Transverse colon (tissue), 4 donors: ENCODE measurements around the gene FGGY. TPM values are rescaled to one million over a fixed set of nuclear protein-coding genes. Genes with fewer than 3 reads are reported as not detected.
A peak's percentile ranks its signal among the peaks of the same experiment; 100 is the strongest.

Experiments
- DNase-seq: peaks from one replicate; pipeline ENCODE4 v3.0.0-alpha.2; 2019
- H3K27ac ChIP-seq, 4 donors: fragments of 200-600 bp; sonication (generic); 2 replicates each; pipeline ENCODE4 v1.5.1; 2016 to 2018; ENCODE audit warnings: inconsistent platforms in 4 of 4
- H3K27me3 ChIP-seq: fragments of 200-600 bp; sonication (generic); 2 replicates; pipeline ENCODE4 v1.5.1; 2017; ENCODE audit warnings: inconsistent platforms
- H3K36me3 ChIP-seq, 4 donors: fragments of 200-600 bp; sonication (generic); 2 replicates each; pipeline ENCODE4 v1.5.1; 2017 to 2019; ENCODE audit warnings: inconsistent platforms in 4 of 4
- H3K4me1 ChIP-seq, 4 donors: fragments of 200-600 bp; sonication (generic); 2 replicates each; pipeline ENCODE4 v1.5.1; 2017 to 2020; ENCODE audit warnings: inconsistent platforms in 4 of 4
- H3K4me3 ChIP-seq, 4 donors: fragments of 200-600 bp; sonication (generic); 1 replicate in 1 of 4; 2 replicates in 3 of 4; pipeline versions ENCODE4 v1.5.1 to v1.6.1; 2017 to 2019; ENCODE audit warnings: inconsistent platforms in 4 of 4
- H3K9me3 ChIP-seq, 2 donors: fragments of 200-600 bp; sonication (generic); 2 replicates each; pipeline ENCODE4 v1.5.1; 2017 to 2019; ENCODE audit warnings: inconsistent platforms in 2 of 2
- CTCF ChIP-seq, 5 experiments: fragments of 200-600 bp in 3 of 5; fragments of 450-650 bp in 2 of 5; sonication (generic) in 3 of 5; IDR thresholded peaks; 1 replicate in 2 of 5; 2 replicates in 3 of 5; pipeline ENCODE4 v1.5.1; 2016 to 2017; ENCODE audit warnings: antibody characterized with exemption in 5 of 5, inconsistent platforms in 3 of 5, mild to moderate bottlenecking in 2 of 5, moderate library complexity in 1 of 5
- EP300 ChIP-seq: sonication (generic); formaldehyde crosslinking; IDR thresholded peaks from one replicate; pipeline ENCODE4 v1.6.1; 2017; ENCODE audit warnings: antibody characterized with exemption, low read depth
- POLR2A ChIP-seq: fragments of 450-650 bp; IDR thresholded peaks from one replicate; pipeline ENCODE4 v1.6.1; 2016; ENCODE audit warnings: antibody characterized with exemption, mild to moderate bottlenecking, moderate library complexity
- POLR2AphosphoS5 ChIP-seq, 3 donors: sonication (generic); formaldehyde crosslinking; IDR thresholded peaks; one replicate each; pipeline ENCODE4 v1.6.1; 2016; ENCODE audit warnings: antibody characterized with exemption in 3 of 3
- WGBS, 2 donors: methylation state at CpG; one replicate each; pipeline ENCODE4 v1.1.5; 2018; ENCODE audit warnings: low coverage in 1 of 2; 5-methylcytosine and 5-hydroxymethylcytosine counted together
- in situ Hi-C, 4 donors: fragments of 200-750 bp; cut with MboI; loops; one replicate each; pipeline versions ENCODE4 v1.15.0 to v1.15.1; 2017; ENCODE audit warnings: low sequenced_read_pairs in 3 of 4, low pct_ligation_motif_present in 1 of 4, low pct_unique_long_range_greater_than_20kb in 1 of 4
- intact Hi-C: fragments of 100-400 bp; cut with DNase I; formaldehyde crosslinking; loops from one replicate; pipeline ENCODE4 v1.15.1; 2023; ENCODE audit warnings: low total_unique reads
- total RNA-seq, 4 donors: library from RNA; depleted of rRNA; stranded (reverse); fragments of >200 nt; gene quantifications; one replicate each; pipeline ENCODE4 v1.1.0, GENCODE V29; 2016

The FGGY gene
- total RNA-seq, 4 donors from 2014 or later: 18.2 to 97.7 (median 27.1) TPM

GRCh38 chr1:59699227-59699847 lies 402.4 kb downstream of the FGGY start:
- in situ Hi-C loops (no loop called here), intact Hi-C loops (loop anchor here (10.0 kb wide), 1 partner anchor 915 kb away; the partner anchor contains the start of gene JUN)
- no peak for DNase-seq
- TF ChIP-seq POLR2A (no peak), CTCF (IDR thresholded peaks at IDR 0.05) (peak; percentile 91 to 98 (median 96)), POLR2AphosphoS5 (IDR thresholded peaks at IDR 0.05) (peak in 1 of 3 donors; percentile 28)
- Histone ChIP-seq H3K36me3 (no peaks in the 10 kb centered on the region), H3K4me3 (no peak overlapping the region), H3K4me1 (peaks cover 5 to 36% (median 8%) of the 10 kb centered on the region in 4 donors), H3K27ac (peak overlapping the region in 3 of 4 donors; percentile 21 to 47 (median 38)), H3K27me3 (no peaks in the 10 kb centered on the region), H3K9me3 (no peaks in the 10 kb centered on the region)
- 43 to 48% methylated on average over 5 of the region's 5 CpGs for WGBS, 2 donors

- H3K36me3 ChIP-seq: no peaks in the 10 kb centered on the region
- H3K9me3 ChIP-seq: no peaks in the 10 kb centered on the region
- no peak for TF ChIP-seq EP300
- TF ChIP-seq CTCF (IDR thresholded peaks at IDR 0.05): no peak
- TF ChIP-seq POLR2A: no peak
- no peaks in the 10 kb centered on the region for H3K27me3 ChIP-seq
- H3K27ac ChIP-seq: no peak overlapping the region
- in situ Hi-C loops (loop anchor here in 3 of 4 donors (5.0 to 25.0 kb wide), 3 partner anchors 939 to 964 kb away; no protein-coding TSS in a partner anchor), intact Hi-C loops (loop anchor here (10.0 kb wide), 1 partner anchor 797 kb away; no protein-coding TSS in a partner anchor)
- no peak for DNase-seq
- WGBS, 2 donors: 83 to 90% methylated on average over 3 of the region's 3 CpGs
- H3K4me1 ChIP-seq: peaks cover 5 to 54% (median 12%) of the 10 kb centered on the region in 4 donors
- no peak overlapping the region for H3K4me3 ChIP-seq
Observed at GRCh38 chr1:59701376-59701775, 404.5 kb downstream of the FGGY start.

- Histone ChIP-seq H3K36me3 (no peaks in the 10 kb centered on the region), H3K27ac (peak overlapping the region; percentile 55 to 66 (median 60)), H3K4me1 (peaks cover 9 to 56% (median 19%) of the 10 kb centered on the region in 4 donors), H3K27me3 (no peaks in the 10 kb centered on the region), H3K9me3 (no peaks in the 10 kb centered on the region), H3K4me3 (no peak overlapping the region)
- WGBS, 2 donors: 80% methylated on average over 1 of the region's 1 CpG; no CpG with 5 or more reads in 1 of the 2 donors
- no peak for TF ChIP-seq POLR2A
- no peak for TF ChIP-seq CTCF (IDR thresholded peaks at IDR 0.05)
- TF ChIP-seq POLR2AphosphoS5 (IDR thresholded peaks at IDR 0.05): peak in 1 of 3 donors; percentile 41
- intact Hi-C loops: loop anchor here (10.0 kb wide), 1 partner anchor 799 kb away; no protein-coding TSS in a partner anchor
- in situ Hi-C loops: loop anchor here in 3 of 4 donors (5.0 to 25.0 kb wide), 3 partner anchors 941 to 966 kb away; no protein-coding TSS in a partner anchor
- DNase-seq: no peak
Observed at GRCh38 chr1:59703226-59703917, 406.5 kb downstream of the FGGY start.

GRCh38 chr1:59703918-59704378 lies 407.1 kb downstream of the FGGY start:
- TF ChIP-seq POLR2A: no peak
- no peak for TF ChIP-seq EP300
- TF ChIP-seq CTCF (IDR thresholded peaks at IDR 0.05): no peak
- no peak for TF ChIP-seq POLR2AphosphoS5 (IDR thresholded peaks at IDR 0.05)
- in situ Hi-C loops: loop anchor here in 3 of 4 donors (5.0 to 25.0 kb wide), 3 partner anchors 942 to 967 kb away; no protein-coding TSS in a partner anchor
- Histone ChIP-seq H3K36me3 (no peaks in the 10 kb centered on the region), H3K27me3 (no peaks in the 10 kb centered on the region), H3K4me3 (no peak overlapping the region), H3K4me1 (peaks cover 4 to 50% (median 19%) of the 10 kb centered on the region in 4 donors), H3K9me3 (no peaks in the 10 kb centered on the region), H3K27ac (peak overlapping the region; percentile 55 to 66 (median 60))
- intact Hi-C loops: loop anchor here (10.0 kb wide), 1 partner anchor 799 kb away; no protein-coding TSS in a partner anchor
- no peak for DNase-seq
- 76 to 78% methylated on average over 6 of the region's 6 CpGs for WGBS, 2 donors
